ENCODE data around the gene SMYD3. TPM values are rescaled to one million over a fixed set of nuclear protein-coding genes. Genes with fewer than 3 reads are reported as not detected.

The SMYD3 gene
- total RNA-seq, 1 experiment from 2014 or later = 25.5 TPM

DNA sequence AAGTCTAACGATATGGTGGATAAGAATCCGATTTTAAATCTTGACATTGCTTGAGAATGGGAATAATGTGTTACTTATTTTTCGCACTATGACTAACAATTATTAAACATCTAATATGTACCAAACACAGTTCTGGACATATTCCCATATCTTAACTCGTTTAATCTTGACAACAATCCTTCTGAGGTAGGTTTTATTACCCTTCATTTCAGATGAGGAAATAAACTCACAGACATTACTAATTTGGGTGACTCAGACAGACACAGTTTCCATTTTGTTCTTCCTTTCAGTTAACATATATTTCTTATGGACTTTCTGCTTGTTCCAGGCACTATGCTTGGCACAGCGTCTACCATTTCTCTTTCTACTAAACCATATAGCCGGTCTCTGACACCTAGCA lies 244.8 kb downstream of the SMYD3 start:
- Histone ChIP-seq H4K91ac (ENCODE audit: insufficient read length, low read depth, low read length) (no peak overlapping the region), H3K23ac (ENCODE audit: insufficient read length, low read depth, low read length) (no peak overlapping the region), H3K27me3 (ENCODE audit: insufficient read depth, low read length) (no peaks in the 10 kb centered on the region), H3K27ac (ENCODE audit: insufficient read length, low read depth, low read length) (no peak overlapping the region), H2AK5ac (ENCODE audit: insufficient read length, low read length) (no peak overlapping the region), H2BK20ac (ENCODE audit: low read depth, low read length, poor library complexity, severe bottlenecking) (no peak overlapping the region), H3K79me2 (ENCODE audit: insufficient read depth, low read length) (no peaks in the 10 kb centered on the region), H3K18ac (ENCODE audit: insufficient read length, low read depth, low read length) (no peak overlapping the region), H4K8ac (replicated peaks; ENCODE audit: insufficient read length, low read depth, low read length) (no peak overlapping the region), H3T11ph (ENCODE audit: low read length) (no peak overlapping the region), H2BK15ac (ENCODE audit: low read depth, low read length) (no peak overlapping the region), H4K20me1 (ENCODE audit: control insufficient read depth, insufficient read depth, insufficient read length) (no peaks in the 10 kb centered on the region), H3K23me2 (ENCODE audit: insufficient read length, low read depth, low read length, poor library complexity, severe bottlenecking) (no peaks in the 10 kb centered on the region), H3K4ac (ENCODE audit: low read depth, low read length) (no peak overlapping the region), H2BK120ac (ENCODE audit: low read depth, low read length, poor library complexity, severe bottlenecking) (no peak overlapping the region), H3K79me1 (ENCODE audit: insufficient read depth, low read depth, low read length, poor library complexity, severe bottlenecking) (no peaks in the 10 kb centered on the region), H3K56ac (ENCODE audit: insufficient read length, low read depth, low read length) (no peak overlapping the region), H3K14ac (ENCODE audit: insufficient read depth, low read length) (no peak overlapping the region), H3K9me3 (ENCODE audit: control insufficient read depth, low read depth, low read length) (no peaks in the 10 kb centered on the region), H3K4me2 (ENCODE audit: insufficient read depth, insufficient read length, low read length) (no peak overlapping the region), H3K4me1 (ENCODE audit: insufficient read depth, low read length) (no peaks in the 10 kb centered on the region), H2AFZ (ENCODE audit: low read length) (no peak overlapping the region), H3K9ac (ENCODE audit: extremely low read depth, insufficient read length, low read length) (no peak overlapping the region), H2BK5ac (ENCODE audit: insufficient read length, low read length) (no peak overlapping the region), H2BK12ac (ENCODE audit: insufficient read length, low read depth, low read length) (no peak overlapping the region), H4K5ac (ENCODE audit: insufficient read length, low read depth, low read length) (no peak overlapping the region)
- Mint-ChIP-seq H3K4me3 (no peak overlapping the region), H3K27ac (no peak overlapping the region), H3K36me3 (ENCODE audit: insufficient read depth in 1 of 3, low read depth in 3 of 3) (peaks cover 2 to 13% (median 3%) of the 10 kb centered on the region in 3 experiments; a peak in 5 of 7 replicates), H3K9me3 (peaks cover 11 to 15% of the 10 kb centered on the region in 2 experiments), H3K4me1 (peaks cover under 1 to 9% of the 10 kb centered on the region in 2 experiments), H3K27me3 (ENCODE audit: low read depth) (no peaks in the 10 kb centered on the region)
- DNase-seq = no peak
- no CpG with 5 or more reads among the region's 6 CpGs for WGBS (ENCODE audit: extremely low coverage, insufficient read length, low lambda C conversion rate)
- TF ChIP-seq, protein P1, sequence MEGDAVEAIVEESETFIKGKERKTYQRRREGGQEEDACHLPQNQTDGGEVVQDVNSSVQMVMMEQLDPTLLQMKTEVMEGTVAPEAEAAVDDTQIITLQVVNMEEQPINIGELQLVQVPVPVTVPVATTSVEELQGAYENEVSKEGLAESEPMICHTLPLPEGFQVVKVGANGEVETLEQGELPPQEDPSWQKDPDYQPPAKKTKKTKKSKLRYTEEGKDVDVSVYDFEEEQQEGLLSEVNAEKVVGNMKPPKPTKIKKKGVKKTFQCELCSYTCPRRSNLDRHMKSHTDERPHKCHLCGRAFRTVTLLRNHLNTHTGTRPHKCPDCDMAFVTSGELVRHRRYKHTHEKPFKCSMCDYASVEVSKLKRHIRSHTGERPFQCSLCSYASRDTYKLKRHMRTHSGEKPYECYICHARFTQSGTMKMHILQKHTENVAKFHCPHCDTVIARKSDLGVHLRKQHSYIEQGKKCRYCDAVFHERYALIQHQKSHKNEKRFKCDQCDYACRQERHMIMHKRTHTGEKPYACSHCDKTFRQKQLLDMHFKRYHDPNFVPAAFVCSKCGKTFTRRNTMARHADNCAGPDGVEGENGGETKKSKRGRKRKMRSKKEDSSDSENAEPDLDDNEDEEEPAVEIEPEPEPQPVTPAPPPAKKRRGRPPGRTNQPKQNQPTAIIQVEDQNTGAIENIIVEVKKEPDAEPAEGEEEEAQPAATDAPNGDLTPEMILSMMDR (conservative IDR thresholded peaks at IDR 0.05) = no peak

All from H9 (cell line).